Measurements from ENCODE around the gene SNAI3.

- TF ChIP-seq CTCF (IDR thresholded peaks at IDR 0.05), result no peak
- no peak for TF ChIP-seq SIN3A (IDR thresholded peaks at IDR 0.05; ENCODE audit: borderline replicate concordance, insufficient read depth, low read depth, low read length)
- no peak for TF ChIP-seq POLR2AphosphoS5 (IDR thresholded peaks at IDR 0.05; ENCODE audit: low read depth, low read length)
- no peak for TF ChIP-seq REST (IDR thresholded peaks at IDR 0.05; ENCODE audit: insufficient read depth in 1 of 2, low read depth in 2 of 2, low read length in 1 of 2)
- TF ChIP-seq TCF7L2 (IDR thresholded peaks at IDR 0.05; ENCODE audit: low read depth, low read length), result no peak
Measured at GRCh38 chr16:88721236-88721635, 34.9 kb upstream of the SNAI3 start.
